K562 (cell line): ENCODE measurements around the gene RGS7. TPM values are rescaled to one million over a fixed set of nuclear protein-coding genes. Genes with fewer than 3 reads are reported as not detected.

Experiments
- ATAC-seq: fragments of 200-7000 bp; cut with Tn5 transposase; 3 replicates; pipeline ENCODE4 v1.9.1; 2020; ENCODE audit warnings: moderate library complexity
- BruUV-seq: library from RNA; stranded (reverse); fragments of 400-500 nt; replicated peaks from 2 replicates; lab custom pipeline; 2021; lab: Mats Ljungman, UMichigan
- CTCF ChIA-PET: fragments of 300-600 bp; formaldehyde crosslinking; extraction: SDS; loops from one replicate; lab custom pipeline; 2021; ENCODE audit warnings: low intra/inter-chr PET ratio; lab: Yijun Ruan, JAX
- POLR2A ChIA-PET: fragments of 300-600, 350-650 bp; sonication (Branson Sonifier 250); formaldehyde crosslinking; extraction: SDS; loops from one replicate; lab custom pipeline; 2021; ENCODE audit warnings: antibody characterized with exemption, inconsistent platforms; lab: Yijun Ruan, JAX
- DNase-seq, 4 experiments: peaks; one replicate each; pipeline versions ENCODE4 v3.0.0 to v3.0.0-alpha.2; 2011 to 2018; ENCODE audit warnings: low spot score in 3 of 4, mixed read lengths in 3 of 4; ENCODE audit errors: extremely low read depth in 1 of 4
- FAIRE-seq: peaks from 2 replicates; lab custom pipeline; 2011; peaks lifted over from hg19 to GRCh38; lab: Jason Lieb, UNC
- H2AFZ ChIP-seq: 2 replicates; pipeline ENCODE4 v1.6.0; 2011; ENCODE audit warnings: low read depth, low read length, control low read depth, inconsistent platforms
- H3K27ac ChIP-seq: fragments of 200-600 bp; 3 replicates; pipeline ENCODE4 v1.8.0; 2011; ENCODE audit warnings: low read depth, mild to moderate bottlenecking, control low read depth, inconsistent platforms, low read length, moderate library complexity, mixed read lengths; ENCODE audit errors: extremely low read depth
- H3K27me3 ChIP-seq, 2 experiments: fragments of 300-600 bp in 1 of 2; 2 replicates in 1 of 2; 3 replicates in 1 of 2; pipeline versions ENCODE4 v1.6.0 to v1.8.0; 2011; ENCODE audit warnings: inconsistent platforms in 2 of 2, low read length in 2 of 2, mild to moderate bottlenecking in 1 of 2, mixed read lengths in 1 of 2, moderate library complexity in 1 of 2; ENCODE audit not compliant: control insufficient read depth in 2 of 2, insufficient read depth in 2 of 2
- H3K36me3 ChIP-seq: fragments of 300-600 bp; 3 replicates; pipeline ENCODE4 v1.8.0; 2011; ENCODE audit warnings: mild to moderate bottlenecking, low read length, inconsistent platforms; ENCODE audit not compliant: control insufficient read depth, insufficient read depth
- H3K4me1 ChIP-seq, 2 experiments: fragments of 200-600 bp in 1 of 2; replicated peaks in 1 of 2; 2 replicates in 1 of 2; 3 replicates in 1 of 2; pipeline versions ENCODE4 v1.5.1 to v1.8.0; 2011; ENCODE audit warnings: inconsistent platforms in 2 of 2, low read length in 2 of 2, mild to moderate bottlenecking in 1 of 2, mixed read lengths in 1 of 2, moderate library complexity in 1 of 2; ENCODE audit not compliant: control insufficient read depth in 2 of 2, insufficient read depth in 2 of 2
- H3K4me2 ChIP-seq: 2 replicates; pipeline ENCODE4 v1.6.1; 2011; ENCODE audit warnings: low read length, control low read depth, inconsistent platforms, mixed read lengths; ENCODE audit not compliant: insufficient read depth
- H3K4me3 ChIP-seq: fragments of 200-600 bp; sonication (generic), shearing (Covaris generic); 2 replicates; pipeline ENCODE4 v1.5.1; 2016; ENCODE audit warnings: control low read depth, inconsistent platforms
- H3K79me2 ChIP-seq: fragments of 200-600 bp; 3 replicates; pipeline ENCODE4 v1.8.0; 2011; ENCODE audit warnings: low read length, inconsistent platforms; ENCODE audit not compliant: control insufficient read depth, insufficient read depth
- H3K9ac ChIP-seq, 2 experiments: 2 replicates each; pipeline versions ENCODE4 v1.6.0 to v1.6.1; 2011; ENCODE audit warnings: low read depth in 2 of 2, low read length in 2 of 2, control low read depth in 1 of 2, inconsistent platforms in 1 of 2, mild to moderate bottlenecking in 1 of 2, mixed read lengths in 1 of 2; ENCODE audit not compliant: insufficient read depth in 1 of 2
- H3K9me1 ChIP-seq: one replicate; pipeline ENCODE4 v1.6.0; 2011; ENCODE audit warnings: inconsistent platforms, mild to moderate bottlenecking, low read length, moderate library complexity; ENCODE audit not compliant: control insufficient read depth, insufficient read depth
- H3K9me3 ChIP-seq: replicated peaks from 2 replicates; pipeline ENCODE4 v1.5.1; 2011; ENCODE audit warnings: low read depth, low read length, inconsistent platforms; ENCODE audit not compliant: control insufficient read depth, insufficient read depth
- H4K20me1 ChIP-seq: replicated peaks from 2 replicates; pipeline ENCODE4 v1.6.1; 2011; ENCODE audit warnings: low read length, inconsistent platforms, mixed read lengths; ENCODE audit not compliant: control insufficient read depth, insufficient read depth
- CBFB ChIP-seq: sonication (generic); formaldehyde crosslinking; IDR thresholded peaks from 2 replicates; pipeline ENCODE4 v1.4.0; 2020; ENCODE audit warnings: mild to moderate bottlenecking, missing genetic modification reagents
- CHAMP1 ChIP-seq: fragments of 450-650 bp; IDR thresholded peaks from 2 replicates; pipeline ENCODE4 v1.6.1; 2016; ENCODE audit warnings: mild to moderate bottlenecking
- E2F4 ChIP-seq: sonication (generic); formaldehyde crosslinking; IDR thresholded peaks from 2 replicates; pipeline ENCODE4 v1.8.0; 2022; ENCODE audit warnings: mild to moderate bottlenecking, low read depth, missing genetic modification reagents
- GTF2F1 ChIP-seq: IDR thresholded peaks from 2 replicates; pipeline ENCODE4 v1.6.1; 2011; ENCODE audit warnings: low read depth, low read length, improper control_type of control experiment
- GTF3C2 ChIP-seq: IDR thresholded peaks from 3 replicates; pipeline ENCODE4 v1.6.1; 2011; ENCODE audit warnings: borderline replicate concordance, mild to moderate bottlenecking, moderate library complexity; ENCODE audit not compliant: insufficient read length; ENCODE audit errors: extremely low read depth
- LARP7 ChIP-seq: fragments of 450-650 bp; IDR thresholded peaks from 2 replicates; pipeline ENCODE4 v1.6.1; 2016
- NBN ChIP-seq: fragments of 450-650 bp; IDR thresholded peaks from 2 replicates; pipeline ENCODE4 v1.6.1; 2016; ENCODE audit warnings: low read depth, mild to moderate bottlenecking
- NUFIP1 ChIP-seq: fragments of 450-650 bp; IDR thresholded peaks from 2 replicates; pipeline ENCODE4 v1.6.1; 2018; ENCODE audit not compliant: partially characterized antibody
- PTBP1 ChIP-seq: fragments of 200-400 bp; formaldehyde crosslinking; IDR thresholded peaks from 2 replicates; pipeline ENCODE4 v1.6.1; 2017; ENCODE audit warnings: low read depth, low read length
- SMAD1 ChIP-seq: fragments of 150-350 bp; IDR thresholded peaks from 2 replicates; pipeline ENCODE4 v1.6.1; 2014; ENCODE audit warnings: low read length, low read depth; ENCODE audit not compliant: partially characterized antibody
- ZNF449 ChIP-seq: fragments of 250-450 bp; sonication (Bioruptor Pico); IDR thresholded peaks from 2 replicates; pipeline ENCODE4 v1.8.0; 2022; ENCODE audit warnings: moderate library complexity, mild to moderate bottlenecking, inconsistent platforms
- ZNF740 ChIP-seq, 3 experiments: fragments of 200-800 bp in 1 of 3; sonication (Bioruptor generic) in 1 of 3; sonication (generic) in 1 of 3; formaldehyde crosslinking in 1 of 3; IDR thresholded peaks; 2 replicates each; pipeline versions ENCODE4 v1.6.1 to v1.8.0; 2016 to 2022; ENCODE audit warnings: mild to moderate bottlenecking in 2 of 3, missing compliant biosample characterization in 2 of 3, missing genetic modification characterization in 2 of 3, missing genetic modification reagents in 1 of 3
- WGBS: fragments of 100-300 bp; shearing (Covaris generic); methylation state at CpG from one replicate; pipeline ENCODE4 v1.1.6; 2016; ENCODE audit warnings: low coverage, mixed read lengths; ENCODE audit not compliant: insufficient coverage; ENCODE audit errors: missing lambda C conversion rate; 5-methylcytosine and 5-hydroxymethylcytosine counted together
- in situ Hi-C: fragments of 300-500 bp; cut with MboI; formaldehyde crosslinking; loops from 4 replicates; pipeline ENCODE4 v1.15.0; 2018; ENCODE audit warnings: inconsistent platforms, mixed read lengths
- intact Hi-C: fragments of 100-400 bp; cut with micrococcal nuclease; formaldehyde crosslinking; loops from 2 replicates; pipeline ENCODE4 v1.14.2; 2022
- polyA plus RNA-seq, 8 experiments: library from polyadenylated mRNA; depleted of rRNA in 4 of 8; stranded (reverse) in 5 of 8; unstranded in 3 of 8; fragments of >200 nt; fragmentation: Nextera tagmentation in 2 of 8; fragmentation: Illumina TruSeq in 1 of 8; extraction: Ambion mirVana in 2 of 8; extraction: Trizol in 1 of 8; gene quantifications; 2 replicates each; pipeline versions ENCODE4 v1.2.1 to v1.2.3, GENCODE V29; 2011 to 2014; ENCODE audit warnings: inconsistent platforms in 1 of 8, missing spikeins in 1 of 8
- total RNA-seq, 7 experiments: library from RNA; depleted of rRNA in 6 of 7; stranded (reverse); fragments of >200 nt in 6 of 7; fragmentation: Illumina TruSeq in 2 of 7; extraction: Trizol in 2 of 7; gene quantifications; 2 replicates each; pipeline versions ENCODE4 v1.2.1 to v1.2.3, GENCODE V29; 2011 to 2021; ENCODE audit warnings: low replicate concordance in 1 of 7

Gene RGS7
- total and polyA plus RNA-seq, 9 of the 15 experiments (the other 6 are each of a cell fraction or from before 2014, with no cell fraction given): not detected

- TF ChIP-seq GTF3C2 (no peak), NBN (no peak)
Observed at GRCh38 chr1:241217516-241217915, 139.5 kb downstream of the RGS7 start (continued).

- no peak for FAIRE-seq
- no peak for TF ChIP-seq GTF2F1
- no peak for TF ChIP-seq CBFB (CRISPR knock-in tag)
- no peak for TF ChIP-seq NUFIP1
- TF ChIP-seq E2F4 (CRISPR knock-in tag): no peak
- no peak for TF ChIP-seq ZNF449 (CRISPR knock-in tag)
- TF ChIP-seq LARP7: no peak
- TF ChIP-seq CHAMP1: no peak
- no peak for TF ChIP-seq SMAD1
- TF ChIP-seq PTBP1: no peak
- TF ChIP-seq ZNF740 (CRISPR knock-in tag; IDR thresholded peaks at IDR 0.05): no peak
- no peak for TF ChIP-seq ZNF740 (tag; IDR thresholded peaks at IDR 0.05)
Observed at GRCh38 chr1:241215683-241216082, 141.3 kb downstream of the RGS7 start.

More at GRCh38 chr1:241215683-241216082, 141.3 kb downstream of the RGS7 start:
- no peak for ATAC-seq
- CTCF ChIA-PET: no interaction called here
- in situ Hi-C loops (no loop called here), intact Hi-C loops (no loop called here)
- no peaks in the 10 kb centered on the region for H3K4me1 ChIP-seq
- H3K4me3 ChIP-seq: no peak overlapping the region
- H3K9ac ChIP-seq: no peak overlapping the region
- H3K9me1 ChIP-seq: no peaks in the 10 kb centered on the region
- no peaks in the 10 kb centered on the region for H3K27me3 ChIP-seq
- H3K4me2 ChIP-seq: no peak overlapping the region
- no TSS peak for BruUV-seq
- POLR2A ChIA-PET: no interaction called here
- no peak for DNase-seq
- 3% methylated on average over 9 of the region's 9 CpGs for WGBS
- no peaks in the 10 kb centered on the region for H3K36me3 ChIP-seq
- no peak overlapping the region for H2AFZ ChIP-seq
- no peak overlapping the region for H3K27ac ChIP-seq
- H3K9me3 ChIP-seq: no peaks in the 10 kb centered on the region
- H4K20me1 ChIP-seq: no peaks in the 10 kb centered on the region
- H3K79me2 ChIP-seq: no peaks in the 10 kb centered on the region
